Left cardiac atrium (tissue), 4 donors: Measurements from ENCODE around the gene KIAA0319L. TPM values are rescaled to one million over a fixed set of nuclear protein-coding genes. Genes with fewer than 3 reads are reported as not detected.

Experiments
- ATAC-seq, 2 donors: fragments of 200-7000 bp; cut with Tn5 transposase; one replicate each; pipeline ENCODE4 v1.9.1; 2020; ENCODE audit warnings: mild to moderate bottlenecking in 2 of 2, moderate library complexity in 2 of 2
- DNase-seq: peaks from one replicate; pipeline ENCODE4 v3.0.0-alpha.2; 2020
- intact Hi-C, 2 donors: fragments of 100-400 bp; cut with DNase I; formaldehyde crosslinking; loops; one replicate each; pipeline versions ENCODE4 v1.14.1 to v1.15.1; 2022 to 2023
- total RNA-seq, 2 donors: library from RNA; stranded (reverse); fragmentation: NEBNext Ultra II Directional; extraction: Animal tissue kit (Norgen Biotek cat#: 25700); gene quantifications; one replicate each; pipeline ENCODE4 v1.2.1, GENCODE V29; 2021
- donor health status: DM: no; HTN: yes; CAD: no.
- donor health status: DM: no; HTN: yes; CAD: no; lungs with severe emphysema.
- donor health status: DM: yes; HTN: yes; CAD: no.
- donor health status: Dilated cardiomyopathy.

Gene KIAA0319L
- total RNA-seq, 2 donors from 2014 or later = 50.2 to 56.6 TPM

DNA sequence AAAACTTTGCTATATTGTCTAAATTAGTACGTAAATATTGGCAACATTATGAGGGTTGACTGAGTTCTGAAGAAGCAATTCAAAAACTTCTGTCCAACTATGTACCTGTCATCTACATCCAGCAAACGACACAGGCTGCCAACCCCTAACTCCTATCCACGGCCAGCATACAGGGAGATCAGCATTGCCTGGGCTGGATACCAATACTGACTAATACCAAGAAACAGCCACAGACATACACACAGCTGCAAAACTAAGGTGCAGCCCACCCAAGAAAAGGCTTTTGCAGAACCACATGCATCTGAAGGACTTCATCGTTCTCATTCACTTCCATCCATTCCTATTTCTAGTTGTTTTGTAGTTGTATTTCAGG is 2.0 kb downstream of the KIAA0319L start:
- DNase-seq (no peak), ATAC-seq (no peak)
- intact Hi-C loops = no loop called here

DNA sequence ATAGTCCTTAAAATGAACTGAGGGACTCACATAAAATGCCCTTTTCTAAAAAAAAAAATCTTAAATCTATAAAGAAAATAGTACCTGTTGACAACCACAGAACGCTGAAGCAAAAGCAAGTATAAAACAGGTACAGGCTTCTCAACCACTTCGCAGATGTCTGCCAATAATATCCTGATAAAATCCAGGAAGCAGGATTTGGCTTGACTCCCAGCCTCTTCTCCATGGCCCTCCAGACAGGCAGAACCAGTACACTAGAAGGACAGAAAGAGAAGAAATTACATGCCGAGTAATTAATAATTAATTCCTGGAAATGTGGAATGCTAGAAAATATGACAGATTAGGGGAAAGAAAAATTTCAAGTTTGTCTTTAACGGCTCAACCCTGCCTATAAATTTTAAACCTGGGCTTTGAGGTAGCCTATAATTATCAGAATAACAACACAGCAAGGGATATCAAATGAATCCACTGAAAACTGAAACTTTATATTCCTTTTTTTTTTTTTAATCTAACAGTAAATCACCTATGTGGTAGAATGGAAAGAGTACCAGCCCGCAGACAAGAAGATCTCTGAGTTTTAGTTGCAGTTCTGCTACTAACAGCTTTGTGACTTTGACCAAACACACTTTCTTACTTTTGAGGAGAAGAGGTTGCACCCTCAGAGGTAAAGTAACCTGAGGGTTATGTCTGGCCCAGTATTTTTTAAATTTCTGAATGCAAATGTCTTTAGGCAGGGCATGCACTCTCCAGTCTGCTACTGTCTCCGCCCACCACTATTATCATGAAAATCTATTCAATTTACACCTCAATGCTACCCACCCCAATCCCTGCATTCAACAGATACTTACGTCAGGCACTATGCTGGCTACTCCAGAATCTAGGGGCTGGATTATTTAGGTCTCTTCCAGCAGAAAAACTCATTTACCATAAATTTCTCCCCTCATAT is 2.7 kb downstream of the KIAA0319L start:
- intact Hi-C loops = no loop called here
- DNase-seq = no peak
- ATAC-seq = no peak

- intact Hi-C loops = no loop called here
- ATAC-seq = no peak
- DNase-seq = no peak
Observed at GRCh38 chr1:35553851-35554250, 3.4 kb downstream of the KIAA0319L start.

- intact Hi-C loops = no loop called here
- no peak for DNase-seq
- no peak for ATAC-seq
Observed at GRCh38 chr1:35546614-35547013, 10.6 kb downstream of the KIAA0319L start.

GRCh38 chr1:35544976-35545375 is 12.2 kb downstream of the KIAA0319L start:
- intact Hi-C loops = no loop called here
- DNase-seq (peak; percentile 73), ATAC-seq (peak; percentile 73 to 86)

DNA sequence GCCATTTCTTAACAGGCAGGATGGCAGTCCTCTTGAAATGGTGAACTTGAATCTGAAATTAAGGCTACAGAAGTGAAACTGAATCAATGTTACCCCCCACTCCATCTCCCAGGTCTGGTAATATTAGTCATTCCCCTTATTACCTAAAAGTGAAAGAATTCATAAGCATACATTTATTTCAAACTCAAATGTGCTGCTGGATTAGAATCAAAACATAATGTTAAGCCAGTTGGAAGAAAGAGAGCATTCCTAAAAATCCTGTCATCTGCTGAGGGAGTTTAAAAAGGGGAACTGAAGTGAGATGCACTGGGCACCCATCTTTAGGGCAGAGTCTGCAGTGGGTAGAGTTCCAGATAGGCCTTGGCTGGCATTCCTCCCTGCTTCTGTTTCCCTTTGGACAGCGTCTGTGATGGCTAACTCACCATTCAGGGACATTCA is 17.4 kb downstream of the KIAA0319L start:
- DNase-seq = no peak
- ATAC-seq = peak; percentile 69 to 73
- intact Hi-C loops = no loop called here

DNA sequence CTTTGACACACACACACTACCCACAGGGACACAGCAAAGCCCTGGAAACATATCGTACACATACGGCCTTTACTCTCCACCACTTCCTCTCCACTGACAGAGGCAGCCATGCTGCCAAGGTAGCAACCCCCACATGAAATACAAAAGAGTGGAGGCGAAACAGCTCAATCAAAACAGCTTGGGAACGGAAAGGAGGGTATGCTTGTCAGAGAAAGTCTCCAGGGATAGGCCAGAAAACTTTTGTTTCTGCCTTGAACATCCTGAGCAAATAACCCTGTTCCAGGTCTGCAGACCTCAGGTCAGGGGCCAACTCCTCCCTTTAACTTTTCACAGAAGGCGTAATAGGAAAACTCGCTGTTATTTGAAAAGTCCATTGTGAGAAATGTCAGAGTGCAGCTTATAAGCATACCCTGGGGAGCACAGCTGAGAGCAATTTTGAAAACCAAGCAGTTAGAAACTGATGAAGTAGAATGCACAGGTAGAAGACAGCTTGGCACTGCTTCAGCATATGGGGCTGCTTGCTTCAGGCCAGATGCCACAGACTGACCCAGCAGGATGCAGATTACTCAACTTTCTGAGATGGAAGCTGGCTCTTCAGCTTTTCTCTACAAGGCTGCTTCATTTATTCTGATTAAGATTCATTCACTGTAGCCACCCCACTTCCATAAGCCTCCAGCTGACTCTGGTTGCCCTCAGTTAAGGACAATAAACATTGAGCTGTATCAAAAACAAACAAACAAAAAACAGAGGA is 18.0 kb downstream of the KIAA0319L start:
- intact Hi-C loops = no loop called here
- peak; percentile 35 to 41 for ATAC-seq

DNA sequence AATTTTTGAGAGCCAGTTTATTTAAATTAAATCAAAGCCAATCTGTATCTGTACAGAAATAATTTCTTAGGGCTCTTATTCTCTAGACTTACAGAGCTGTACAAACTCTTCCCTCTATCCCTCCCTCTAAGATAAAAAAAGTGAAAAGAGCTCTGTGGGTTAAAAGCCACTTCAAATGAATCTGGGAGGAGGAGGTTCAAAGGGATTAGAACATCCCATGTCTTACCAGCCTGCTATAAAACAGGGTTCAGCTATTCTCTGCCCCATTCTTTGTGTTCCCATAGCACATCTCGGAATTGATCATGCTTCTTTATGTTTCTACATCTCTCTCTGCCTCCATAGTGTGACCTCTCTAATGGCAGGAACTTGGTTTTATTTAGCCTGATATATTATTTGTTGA is 19.4 kb downstream of the KIAA0319L start:
- intact Hi-C loops = no loop called here
- ATAC-seq = no peak
- no peak for DNase-seq

More for the DNA sequence above, 18.0 kb downstream of the KIAA0319L start:
- no peak for DNase-seq

GRCh38 chr1:35536556-35537162 is 20.5 kb downstream of the KIAA0319L start:
- no peak for DNase-seq
- intact Hi-C loops = no loop called here
- ATAC-seq = no peak

GRCh38 chr1:35535243-35535642 is 22.0 kb downstream of the KIAA0319L start:
- no peak for ATAC-seq
- no peak for DNase-seq
- intact Hi-C loops = no loop called here

DNA sequence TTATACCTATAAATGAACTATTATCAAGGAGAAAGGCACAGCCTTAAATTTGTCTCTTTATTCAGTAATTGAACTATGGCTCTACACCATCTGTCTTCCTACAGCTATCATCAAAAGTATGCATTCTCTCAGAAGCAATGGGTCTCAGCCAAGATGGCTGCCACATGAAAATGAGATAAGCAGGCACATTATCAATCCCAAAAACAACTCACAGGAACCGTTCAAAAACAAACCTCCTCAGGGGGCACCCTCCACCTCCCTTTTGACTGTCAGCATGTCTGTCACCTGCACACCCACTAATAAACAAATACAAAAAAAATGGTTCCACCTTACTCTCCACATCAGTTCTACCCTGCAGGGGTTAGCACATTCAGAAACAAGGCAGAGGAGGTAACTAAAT is 23.6 kb downstream of the KIAA0319L start:
- intact Hi-C loops = no loop called here

GRCh38 chr1:35532497-35533223 is 24.5 kb downstream of the KIAA0319L start:
- intact Hi-C loops = no loop called here

More for the DNA sequence above, 23.6 kb downstream of the KIAA0319L start:
- ATAC-seq = no peak
- DNase-seq = no peak

DNA sequence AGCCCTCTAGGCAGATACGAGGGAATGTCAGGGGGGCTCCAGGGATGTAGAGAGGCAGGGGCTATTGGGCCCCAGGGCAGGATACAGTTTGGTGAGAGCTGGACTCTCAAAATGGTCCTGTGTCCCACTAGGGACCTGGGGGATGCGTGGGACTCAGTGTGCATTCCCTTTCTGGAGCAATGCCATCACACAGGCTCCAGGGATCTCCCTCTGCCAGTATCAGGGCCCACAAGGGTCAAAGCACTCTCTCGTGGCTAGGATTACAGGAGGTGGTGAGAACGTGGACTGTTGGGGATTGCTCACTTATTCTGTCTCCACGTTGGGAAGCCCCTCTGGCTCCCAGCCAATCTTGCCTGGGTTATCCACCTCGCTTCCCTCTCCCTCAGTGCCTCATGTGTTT is 25.8 kb downstream of the KIAA0319L start:
- intact Hi-C loops = no loop called here
- ATAC-seq (peak in 1 of 2 donors; percentile 21), DNase-seq (no peak)

More at GRCh38 chr1:35532497-35533223, 24.5 kb downstream of the KIAA0319L start:
- ATAC-seq (peak; percentile 40 to 41), DNase-seq (no peak)

GRCh38 chr1:35530946-35531345 is 26.3 kb downstream of the KIAA0319L start:
- intact Hi-C loops = no loop called here
- DNase-seq = no peak
- peak; percentile 15 to 26 for ATAC-seq

- intact Hi-C loops = no loop called here
- ATAC-seq (no peak), DNase-seq (no peak)
Observed at GRCh38 chr1:35530168-35530567, 27.0 kb downstream of the KIAA0319L start.

- DNase-seq (no peak), ATAC-seq (no peak)
- intact Hi-C loops = no loop called here
Observed at GRCh38 chr1:35524106-35524505, 33.1 kb downstream of the KIAA0319L start.

- DNase-seq (no peak), ATAC-seq (no peak)
- intact Hi-C loops = no loop called here
Observed at GRCh38 chr1:35519432-35519831, 37.8 kb downstream of the KIAA0319L start.

DNA sequence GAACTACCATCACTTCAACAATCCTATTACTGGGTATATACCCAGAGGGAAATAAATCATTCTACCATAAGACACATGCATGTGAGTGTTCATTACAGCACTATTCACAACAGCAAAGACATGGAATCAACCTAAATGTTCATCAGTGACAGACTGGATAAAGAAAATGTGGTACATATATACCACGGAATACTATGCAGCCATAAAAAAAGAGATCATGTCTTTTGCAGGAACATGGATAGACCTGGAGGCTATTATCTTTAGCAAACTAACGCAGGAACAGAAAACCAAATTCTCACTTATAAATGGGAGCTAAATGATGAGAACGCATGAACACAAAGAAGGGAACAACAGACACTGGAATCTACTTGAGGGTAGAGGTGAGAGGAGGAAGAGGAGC is 39.0 kb downstream of the KIAA0319L start:
- no peak for ATAC-seq
- intact Hi-C loops = no loop called here
- DNase-seq = no peak

- DNase-seq = no peak
- intact Hi-C loops = no loop called here
Observed at GRCh38 chr1:35511305-35511704, 45.9 kb downstream of the KIAA0319L start.

More at GRCh38 chr1:35511305-35511704, 45.9 kb downstream of the KIAA0319L start:
- ATAC-seq = no peak
